Mucosa of gallbladder (tissue), 1 donor: ENCODE data around the gene DTX1. TPM values are rescaled to one million over a fixed set of nuclear protein-coding genes. Genes with fewer than 3 reads are reported as not detected.

Experiments used
- DNase-seq: peaks from one replicate; pipeline ENCODE4 v3.0.0-alpha.2; 2020; ENCODE audit warnings: low spot score
- total RNA-seq: library from RNA; stranded (reverse); gene quantifications from one replicate; pipeline ENCODE4 v1.2.1, GENCODE V29; 2021
- donor health status: DM: no; HTN: no; CAD: no.

Gene DTX1
- 4.1 TPM for total RNA-seq

GRCh38 chr12:113056631-113057488 lies at the start of gene DTX1:
Gene DTX1 (plus strand): TSS chr12:113056730. CDS start chr12:113058193, 1,463 bp downstream.
- no peak for DNase-seq

DNA sequence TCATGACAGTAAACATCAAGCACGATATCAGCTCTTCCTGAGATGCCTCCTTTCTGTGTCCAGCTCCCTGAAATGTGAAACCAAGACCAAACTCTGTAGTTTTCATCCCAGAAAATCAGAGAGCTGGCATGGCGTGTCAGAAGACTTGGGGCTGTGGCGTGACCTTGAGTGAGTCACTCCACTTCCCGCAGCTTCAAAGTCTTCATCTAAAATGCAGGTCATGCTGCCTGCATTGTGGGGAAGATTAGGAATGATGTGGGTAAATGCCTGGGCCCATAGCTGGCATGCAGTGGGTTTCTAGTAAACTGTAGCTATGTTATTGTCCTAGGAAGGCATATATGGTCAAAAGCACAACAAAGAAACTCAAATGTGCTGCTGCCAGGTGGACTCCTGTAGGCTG lies 49.4 kb upstream of the DTX1 start:
- no peak for DNase-seq

DNA sequence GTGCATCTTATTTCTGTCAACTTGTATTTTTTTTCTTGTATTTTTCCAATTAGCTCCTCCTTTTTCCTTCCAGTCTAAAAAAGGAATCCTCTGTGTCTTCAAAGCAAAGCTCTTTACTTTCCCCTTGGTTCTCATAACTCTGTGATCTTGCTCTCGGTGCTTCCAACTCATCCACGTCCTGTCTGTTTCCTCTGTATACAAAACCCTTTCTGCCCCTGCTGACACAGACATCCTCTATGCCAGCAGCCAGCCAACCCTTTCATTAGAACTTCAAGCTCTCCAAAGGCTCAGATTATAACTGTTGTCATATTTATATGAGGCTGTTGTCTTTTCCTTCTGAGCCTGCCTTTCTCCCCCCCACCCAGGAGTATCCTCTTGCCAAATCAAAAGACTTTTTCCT lies 45.8 kb upstream of the DTX1 start:
- DNase-seq, result no peak

GRCh38 chr12:113014565-113014964 lies 42.0 kb upstream of the DTX1 start:
- DNase-seq, result no peak

GRCh38 chr12:113016796-113017195 lies 39.7 kb upstream of the DTX1 start:
- DNase-seq, result no peak

DNA sequence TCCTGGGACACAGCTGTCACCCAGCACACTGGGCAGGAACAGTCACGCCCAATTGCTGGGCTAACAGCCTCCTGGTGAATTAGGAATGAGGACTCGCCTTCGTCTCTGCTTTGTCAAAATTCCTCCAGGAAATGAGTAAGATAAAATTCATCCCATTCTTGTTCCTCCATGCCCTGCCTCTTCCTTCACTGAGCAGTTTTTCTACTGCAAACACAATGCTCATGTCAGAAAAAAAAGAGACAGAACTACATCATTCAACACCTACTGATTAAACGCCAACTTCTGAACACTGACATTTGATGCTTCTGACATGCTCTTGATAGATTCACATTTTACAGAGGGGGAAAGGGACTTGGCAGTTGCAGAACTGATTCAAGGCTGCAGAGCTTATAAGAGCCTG lies 37.5 kb upstream of the DTX1 start:
- DNase-seq, result no peak

GRCh38 chr12:113021500-113021899 lies 35.0 kb upstream of the DTX1 start:
- no peak for DNase-seq

GRCh38 chr12:113022563-113023297 lies 33.8 kb upstream of the DTX1 start:
- no peak for DNase-seq

- no peak for DNase-seq
Measured at GRCh38 chr12:113027726-113028125, 28.8 kb upstream of the DTX1 start.

DNA sequence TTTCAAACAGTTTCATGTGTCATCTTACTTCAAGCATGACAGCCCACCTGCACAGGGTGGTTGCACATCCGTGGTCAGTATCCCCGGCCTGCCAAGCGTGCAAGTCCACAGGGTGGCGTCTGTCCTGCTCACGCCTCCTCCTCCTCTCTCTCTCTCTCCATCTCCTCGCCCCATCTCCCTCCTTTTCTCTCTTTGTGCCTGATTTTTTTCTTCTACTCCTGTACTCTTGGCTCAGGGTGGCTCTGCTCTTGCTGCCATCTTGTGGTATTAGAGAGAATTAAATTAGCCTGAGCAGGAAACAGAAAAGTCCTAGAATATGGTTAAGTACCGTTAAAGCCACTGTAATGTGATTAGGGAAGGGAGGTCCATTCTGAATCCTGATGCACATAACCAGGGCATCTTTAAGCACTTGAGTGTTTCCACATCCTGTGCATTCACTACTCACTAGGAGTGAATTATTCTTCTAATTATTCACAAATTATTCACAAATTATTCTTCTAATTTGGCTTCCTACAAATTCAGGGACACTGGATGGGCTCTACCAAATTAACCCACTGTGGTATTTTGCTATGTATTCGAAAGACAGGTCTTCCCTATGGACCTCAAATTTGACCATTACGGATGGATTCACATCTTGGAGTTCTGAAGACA lies 25.5 kb upstream of the DTX1 start:
- DNase-seq, result peak; percentile 17

DNA sequence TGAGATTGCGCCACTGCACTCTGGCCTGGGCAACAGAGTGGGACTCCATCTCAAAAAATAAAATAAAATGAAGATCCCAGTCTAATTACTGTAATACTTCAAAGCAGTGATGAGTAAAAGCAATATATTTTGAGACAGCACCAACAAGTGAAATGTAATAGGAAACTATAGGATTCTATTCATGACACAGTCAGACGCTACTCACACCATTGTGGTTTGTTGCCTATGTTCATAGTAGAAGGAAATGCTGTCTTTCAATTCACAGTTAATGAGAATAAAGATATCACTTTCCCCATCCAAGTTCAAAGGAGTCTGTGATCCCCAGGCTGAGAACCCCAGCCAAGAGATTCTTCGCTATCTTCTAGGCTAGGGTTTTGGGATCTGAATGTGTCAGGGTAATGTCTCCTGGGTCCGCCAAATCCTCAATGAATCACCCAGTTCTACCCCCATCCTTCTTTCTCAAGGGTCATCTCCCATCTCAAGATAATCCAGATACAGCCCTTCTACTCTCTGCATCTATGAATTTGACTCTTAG lies 16.6 kb upstream of the DTX1 start:
- DNase-seq, result no peak

GRCh38 chr12:113040722-113041171 lies 15.8 kb upstream of the DTX1 start:
- DNase-seq, result peak; percentile 18

GRCh38 chr12:113041560-113041959 lies 15.0 kb upstream of the DTX1 start:
- DNase-seq, result no peak

DNA sequence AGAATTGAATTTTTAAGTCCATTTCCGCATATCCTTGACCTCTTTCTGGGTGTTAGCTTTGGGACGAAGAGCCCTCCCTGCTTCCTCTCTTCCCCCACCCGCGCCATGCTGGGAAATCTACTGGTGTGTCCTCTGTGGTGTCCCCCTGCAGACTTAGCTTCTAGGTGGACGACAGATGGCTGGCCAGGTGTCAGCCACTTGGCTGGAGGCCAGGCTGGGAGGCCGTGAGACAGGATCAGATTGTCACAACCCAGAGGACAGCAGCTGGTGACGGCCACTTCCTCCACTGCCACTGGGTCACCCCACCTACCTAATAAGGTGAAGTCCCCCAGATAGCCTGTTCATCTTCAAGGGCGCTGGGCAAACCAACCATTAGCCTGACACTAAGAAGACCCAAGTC lies 13.3 kb upstream of the DTX1 start:
- DNase-seq, result no peak

DNA sequence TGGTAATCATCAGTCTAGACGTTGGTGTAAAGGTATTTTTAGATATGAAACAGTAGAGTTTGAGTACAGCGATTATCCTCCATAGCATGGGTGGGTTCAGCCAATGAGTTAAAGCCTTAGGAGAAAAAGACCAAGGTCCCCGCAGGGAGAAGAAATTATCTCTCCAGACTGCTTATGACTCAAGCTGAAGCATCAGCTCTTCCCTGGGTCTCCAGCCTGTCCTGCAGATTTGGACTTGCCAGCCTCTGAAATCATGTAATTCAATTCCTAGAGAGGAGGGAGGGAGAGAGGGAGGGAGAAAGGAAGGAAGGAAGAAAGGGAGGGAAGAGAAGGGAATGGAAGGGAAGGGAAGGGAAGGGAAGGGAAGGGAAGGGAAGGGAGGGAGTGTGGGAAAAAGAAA lies 12.0 kb upstream of the DTX1 start:
- no peak for DNase-seq

DNA sequence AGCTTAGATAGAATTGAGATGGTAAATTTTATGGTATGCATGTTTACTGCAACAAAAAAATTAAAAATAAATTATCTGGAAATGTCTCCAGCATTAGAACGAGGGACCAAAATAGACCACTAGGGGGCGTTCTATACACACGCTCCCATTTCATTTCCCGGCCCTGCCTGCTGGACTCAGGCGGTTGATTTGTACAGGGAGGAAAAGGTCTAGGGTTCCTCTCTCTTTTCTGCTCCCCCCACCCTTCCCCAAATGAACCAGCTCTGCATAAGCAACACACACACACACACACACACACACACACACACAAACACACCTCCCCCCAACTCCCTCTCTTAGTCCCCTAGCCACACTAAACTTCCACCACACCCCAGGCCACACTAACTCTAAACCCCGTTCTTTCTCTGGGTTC lies 7.8 kb upstream of the DTX1 start:
- DNase-seq, result peak; percentile 76

- no peak for DNase-seq
Measured at GRCh38 chr12:113049976-113050742, 6.4 kb upstream of the DTX1 start.

GRCh38 chr12:113050795-113051194 lies 5.7 kb upstream of the DTX1 start:
- no peak for DNase-seq

- DNase-seq, result no peak
Measured at GRCh38 chr12:113051759-113052158, 4.8 kb upstream of the DTX1 start.

GRCh38 chr12:113052326-113052725 lies 4.2 kb upstream of the DTX1 start:
- no peak for DNase-seq

- DNase-seq, result no peak
Measured at GRCh38 chr12:113054948-113055486, 1.5 kb upstream of the DTX1 start.
